ENCODE measurements around the gene PEMT.

PEMT gene

GRCh38 chr17:17570798-17571716 lies 20.5 kb downstream of the PEMT start:
- DNase-seq (ENCODE audit: low read depth in 2 of 2) = no peak

GRCh38 chr17:17570140-17570797 lies 21.2 kb downstream of the PEMT start:
- DNase-seq (ENCODE audit: low read depth in 2 of 2) = no peak

- no peak for DNase-seq (ENCODE audit: low read depth in 2 of 2)
Measured at GRCh38 chr17:17569691-17570090, 21.8 kb downstream of the PEMT start.

- DNase-seq (ENCODE audit: low read depth in 2 of 2) = no peak
Measured at GRCh38 chr17:17568772-17569195, 22.7 kb downstream of the PEMT start.

GRCh38 chr17:17567631-17568030 lies 23.9 kb downstream of the PEMT start:
- no peak for DNase-seq (ENCODE audit: low read depth in 2 of 2)

GRCh38 chr17:17566896-17567513 lies 24.5 kb downstream of the PEMT start:
- DNase-seq (ENCODE audit: low read depth in 2 of 2) = no peak

- DNase-seq (ENCODE audit: low read depth in 2 of 2) = no peak
Measured at GRCh38 chr17:17565471-17566339, 25.8 kb downstream of the PEMT start.

GRCh38 chr17:17564896-17565295 lies 26.6 kb downstream of the PEMT start:
- DNase-seq (ENCODE audit: low read depth in 2 of 2) = no peak

- no peak for DNase-seq (ENCODE audit: low read depth in 2 of 2)
Measured at GRCh38 chr17:17564323-17564722, 27.2 kb downstream of the PEMT start.

GRCh38 chr17:17563530-17563929 lies 28.0 kb downstream of the PEMT start:
- DNase-seq (ENCODE audit: low read depth in 2 of 2) = no peak

GRCh38 chr17:17562146-17562511 lies 29.4 kb downstream of the PEMT start:
- no peak for DNase-seq (ENCODE audit: low read depth in 2 of 2)

- DNase-seq (ENCODE audit: low read depth in 2 of 2) = no peak
Measured at GRCh38 chr17:17561408-17562145, 29.9 kb downstream of the PEMT start.

- DNase-seq (ENCODE audit: low read depth in 2 of 2) = no peak
Measured at GRCh38 chr17:17560975-17561374, 30.5 kb downstream of the PEMT start.

GRCh38 chr17:17560167-17560566 lies 31.3 kb downstream of the PEMT start:
- no peak for DNase-seq (ENCODE audit: low read depth in 2 of 2)

- DNase-seq (ENCODE audit: low read depth in 2 of 2) = no peak
Measured at GRCh38 chr17:17559164-17559563, 32.3 kb downstream of the PEMT start.

- DNase-seq (ENCODE audit: low read depth in 2 of 2) = no peak
Measured at GRCh38 chr17:17558431-17558830, 33.1 kb downstream of the PEMT start.

- DNase-seq (ENCODE audit: low read depth in 2 of 2) = no peak
Measured at GRCh38 chr17:17557796-17558195, 33.7 kb downstream of the PEMT start.

- DNase-seq (ENCODE audit: low read depth in 2 of 2) = no peak
Measured at GRCh38 chr17:17556671-17557070, 34.8 kb downstream of the PEMT start.

GRCh38 chr17:17555906-17556305 lies 35.6 kb downstream of the PEMT start:
- DNase-seq (ENCODE audit: low read depth in 2 of 2) = no peak

- no peak for DNase-seq (ENCODE audit: low read depth in 2 of 2)
Measured at GRCh38 chr17:17555151-17555550, 36.4 kb downstream of the PEMT start.

- DNase-seq (ENCODE audit: low read depth in 2 of 2) = no peak
Measured at GRCh38 chr17:17554266-17554665, 37.2 kb downstream of the PEMT start.
